ENCODE measurements around the gene TULP1. TPM values are rescaled to one million over a fixed set of nuclear protein-coding genes. Genes with fewer than 3 reads are reported as not detected.
A peak's percentile ranks its signal among the peaks of the same experiment; 100 is the strongest.

TULP1 gene
- total and polyA plus RNA-seq, 2 of the 13 experiments (the other 11 are each of a cell fraction or from before 2014, with no cell fraction given), result not detected

GRCh38 chr6:35522660-35523658, 10.3 kb upstream of the TULP1 start (continued):
- no peak for TF ChIP-seq HNF1A (IDR thresholded peaks at IDR 0.05; ENCODE audit: low read depth)
- no peak for TF ChIP-seq HNF1A (CRISPR knock-in tag; IDR thresholded peaks at IDR 0.05; ENCODE audit: borderline replicate concordance)
- TF ChIP-seq ZNF503 (CRISPR knock-in tag; IDR thresholded peaks at IDR 0.05), result no peak
- no peak for TF ChIP-seq ZNF720 (CRISPR knock-in tag; IDR thresholded peaks at IDR 0.05)
- TF ChIP-seq ZNF431 (CRISPR knock-in tag; IDR thresholded peaks at IDR 0.05; ENCODE audit: borderline replicate concordance, low read depth), result no peak
- no peak for TF ChIP-seq CBFB (CRISPR knock-in tag; IDR thresholded peaks at IDR 0.05)
- no peak for TF ChIP-seq RFX3 (CRISPR knock-in tag; IDR thresholded peaks at IDR 0.05)
- TF ChIP-seq ZNF580 (CRISPR knock-in tag; IDR thresholded peaks at IDR 0.05; ENCODE audit: borderline replicate concordance, low read depth), result 0 out of 2 replicates have a peak, but pooled peaks have one; percentile 73
- no peak for TF ChIP-seq ZNF3 (CRISPR knock-in tag; IDR thresholded peaks at IDR 0.05)
- TF ChIP-seq ADNP (CRISPR knock-in tag; IDR thresholded peaks at IDR 0.05), result no peak
- no peak for TF ChIP-seq ZNF703 (CRISPR knock-in tag; IDR thresholded peaks at IDR 0.05; ENCODE audit: borderline replicate concordance)
- TF ChIP-seq ZNF253 (CRISPR knock-in tag; IDR thresholded peaks at IDR 0.05; ENCODE audit: borderline replicate concordance), result no peak
- TF ChIP-seq RXRA (CRISPR knock-in tag; IDR thresholded peaks at IDR 0.05), result peak; percentile 18; the same call in 1 of the 2 replicates
- TF ChIP-seq SP140L (CRISPR knock-in tag; IDR thresholded peaks at IDR 0.05; ENCODE audit: borderline replicate concordance), result no peak
- peak; percentile 20; the same call in 1 of the 2 replicates for TF ChIP-seq ARID4A (CRISPR knock-in tag; IDR thresholded peaks at IDR 0.05; ENCODE audit: borderline replicate concordance)
- TF ChIP-seq TOE1 (CRISPR knock-in tag; IDR thresholded peaks at IDR 0.05), result no peak
- TF ChIP-seq MEIS1 (CRISPR knock-in tag; IDR thresholded peaks at IDR 0.05; ENCODE audit: borderline replicate concordance), result peak; percentile 49; the same call in 1 of the 2 replicates
- no peak for TF ChIP-seq BRD4 (CRISPR knock-in tag; IDR thresholded peaks at IDR 0.05)
